ENCODE measurements around the gene ARL11. TPM values are rescaled to one million over a fixed set of nuclear protein-coding genes. Genes with fewer than 3 reads are reported as not detected.

The ARL11 gene
- total RNA-seq, 2 experiments from 2014 or later = 0.97 to 1.1 TPM

DNA sequence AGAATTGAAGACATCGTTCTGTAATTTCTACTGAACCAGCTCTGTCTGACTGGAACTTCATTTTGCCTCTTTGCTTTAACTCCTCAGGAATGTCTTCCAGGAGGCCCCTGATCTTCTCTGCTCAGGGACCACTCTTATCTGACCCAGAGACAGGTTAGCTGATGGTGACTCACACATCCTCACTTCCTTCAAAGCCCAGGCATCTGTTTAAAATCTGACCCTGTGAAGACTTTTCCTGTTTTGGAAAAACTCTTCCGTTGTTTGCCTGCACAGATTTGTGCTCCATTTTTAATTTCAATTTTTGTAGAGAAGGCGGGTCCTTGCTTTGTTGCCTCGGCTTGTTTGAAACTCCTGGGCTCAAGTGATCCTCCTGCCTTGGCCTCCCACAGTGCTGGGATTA lies 1.6 kb downstream of the ARL11 start:
- H3K27me3 Mint-ChIP-seq = no peaks in the 10 kb centered on the region
- H3K9me3 Mint-ChIP-seq = no peaks in the 10 kb centered on the region
- no peak overlapping the region for H3K27ac Mint-ChIP-seq
- DNase-seq = no peak
- no peak overlapping the region for H3K4me3 Mint-ChIP-seq
- no peaks in the 10 kb centered on the region for H3K36me3 Mint-ChIP-seq
- peaks cover 7% of the 10 kb centered on the region for H3K4me1 Mint-ChIP-seq

DNA sequence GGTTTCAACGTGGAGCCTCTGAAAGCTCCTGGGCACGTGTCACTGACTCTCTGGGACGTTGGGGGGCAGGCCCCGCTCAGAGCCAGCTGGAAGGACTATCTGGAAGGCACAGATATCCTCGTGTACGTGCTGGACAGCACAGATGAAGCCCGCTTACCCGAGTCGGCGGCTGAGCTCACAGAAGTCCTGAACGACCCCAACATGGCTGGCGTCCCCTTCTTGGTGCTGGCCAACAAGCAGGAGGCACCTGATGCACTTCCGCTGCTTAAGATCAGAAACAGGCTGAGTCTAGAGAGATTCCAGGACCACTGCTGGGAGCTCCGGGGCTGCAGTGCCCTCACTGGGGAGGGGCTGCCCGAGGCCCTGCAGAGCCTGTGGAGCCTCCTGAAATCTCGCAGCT lies 2.3 kb downstream of the ARL11 start:
- Mint-ChIP-seq H3K36me3 (no peaks in the 10 kb centered on the region), H3K27ac (no peak overlapping the region)

DNA sequence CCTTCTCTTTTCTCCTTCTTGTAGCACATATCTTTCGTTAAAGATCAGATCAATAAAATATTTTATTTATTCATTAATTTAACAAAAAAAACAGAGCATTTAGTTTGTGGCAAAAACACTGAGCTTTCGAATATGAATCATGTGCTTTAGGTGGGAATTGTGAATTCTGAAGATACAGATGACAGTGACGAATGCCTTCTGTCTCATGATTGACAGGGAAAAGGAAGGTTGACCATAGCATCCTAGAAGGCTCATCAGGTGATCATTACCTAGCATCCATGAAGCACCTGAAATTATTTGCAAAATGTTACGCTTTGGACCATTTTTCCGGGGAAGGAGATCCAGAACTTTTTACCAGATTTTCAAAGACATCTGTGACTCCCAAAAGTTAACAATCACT lies 3.8 kb downstream of the ARL11 start:
- Mint-ChIP-seq H3K36me3 (no peaks in the 10 kb centered on the region), H3K27me3 (no peaks in the 10 kb centered on the region), H3K9me3 (no peaks in the 10 kb centered on the region), H3K27ac (no peak overlapping the region), H3K4me1 (peaks cover 10% of the 10 kb centered on the region), H3K4me3 (no peak overlapping the region)
- no peak for DNase-seq

More for the DNA sequence above, 2.3 kb downstream of the ARL11 start:
- no peak overlapping the region for H3K4me3 Mint-ChIP-seq
- H3K9me3 Mint-ChIP-seq = no peaks in the 10 kb centered on the region
- H3K27me3 Mint-ChIP-seq = no peaks in the 10 kb centered on the region
- peaks cover 10% of the 10 kb centered on the region for H3K4me1 Mint-ChIP-seq
- no peak for DNase-seq

GRCh38 chr13:49633710-49634109 lies 5.4 kb downstream of the ARL11 start:
- H3K27me3 Mint-ChIP-seq = no peaks in the 10 kb centered on the region
- no peak overlapping the region for H3K4me3 Mint-ChIP-seq
- H3K9me3 Mint-ChIP-seq = no peaks in the 10 kb centered on the region
- no peak overlapping the region for H3K27ac Mint-ChIP-seq
- H3K36me3 Mint-ChIP-seq = no peaks in the 10 kb centered on the region
- H3K4me1 Mint-ChIP-seq = peaks cover 6% of the 10 kb centered on the region
- no peak for DNase-seq

DNA sequence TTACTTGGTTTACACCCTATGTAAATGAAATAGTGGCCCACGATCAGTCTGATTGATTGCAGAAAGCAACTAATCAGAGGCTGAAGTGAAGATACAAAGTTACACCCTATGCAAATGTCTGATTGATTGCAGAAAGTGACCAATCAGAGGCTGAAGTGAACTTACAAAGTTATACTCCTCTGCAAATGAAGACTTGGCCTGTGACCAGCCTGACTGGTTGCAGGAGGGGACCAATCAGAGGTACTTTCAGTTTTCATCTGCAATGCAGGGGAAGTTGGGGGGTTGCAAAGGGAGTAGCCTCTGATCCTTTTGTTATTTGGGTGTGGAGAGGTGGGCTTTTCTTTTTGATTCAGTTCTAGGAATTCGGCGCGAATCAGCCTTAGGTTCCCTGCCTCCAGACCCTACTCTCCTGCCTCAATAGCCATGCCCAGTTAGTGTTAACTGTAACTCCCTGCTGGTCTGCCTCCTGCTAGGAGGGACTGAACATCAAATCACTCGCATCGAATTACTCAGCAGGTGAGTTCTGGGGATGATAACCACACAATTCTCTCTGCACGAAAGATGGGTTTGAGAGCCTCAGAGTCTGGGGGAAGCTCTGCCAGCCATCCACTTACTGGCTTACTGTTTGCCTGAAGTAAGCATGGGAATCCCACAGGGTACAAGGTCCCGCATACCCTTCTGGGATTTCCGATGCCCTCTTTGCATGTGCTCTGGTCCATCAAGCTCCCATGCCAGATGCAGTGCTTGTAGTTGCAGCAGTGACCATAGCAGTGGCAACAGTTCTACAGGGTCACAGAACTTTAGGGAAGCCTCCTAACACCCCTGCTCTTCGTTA lies 7.5 kb downstream of the ARL11 start:
- no peaks in the 10 kb centered on the region for H3K36me3 Mint-ChIP-seq
- peak; percentile 32 for DNase-seq
- H3K9me3 Mint-ChIP-seq = no peaks in the 10 kb centered on the region
- H3K27ac Mint-ChIP-seq = peak overlapping the region; percentile 68
- H3K4me3 Mint-ChIP-seq = peak overlapping the region; percentile 73
- no peaks in the 10 kb centered on the region for H3K27me3 Mint-ChIP-seq
- peaks cover 6% of the 10 kb centered on the region for H3K4me1 Mint-ChIP-seq

- H3K4me1 Mint-ChIP-seq = peaks cover 6% of the 10 kb centered on the region
- no peaks in the 10 kb centered on the region for H3K27me3 Mint-ChIP-seq
- no peak overlapping the region for H3K4me3 Mint-ChIP-seq
- H3K36me3 Mint-ChIP-seq = no peaks in the 10 kb centered on the region
- no peaks in the 10 kb centered on the region for H3K9me3 Mint-ChIP-seq
- H3K27ac Mint-ChIP-seq = no peak overlapping the region
- no peak for DNase-seq
Measured at GRCh38 chr13:49636705-49637104, 8.4 kb downstream of the ARL11 start.

- Mint-ChIP-seq H3K27me3 (no peaks in the 10 kb centered on the region), H3K36me3 (no peaks in the 10 kb centered on the region), H3K4me1 (peaks cover 7% of the 10 kb centered on the region), H3K27ac (no peak overlapping the region), H3K9me3 (no peaks in the 10 kb centered on the region), H3K4me3 (no peak overlapping the region)
- no peak for DNase-seq
Measured at GRCh38 chr13:49638030-49638743, 9.9 kb downstream of the ARL11 start.

- H3K4me1 Mint-ChIP-seq = peaks cover 7% of the 10 kb centered on the region
- H3K36me3 Mint-ChIP-seq = no peaks in the 10 kb centered on the region
- H3K27me3 Mint-ChIP-seq = no peaks in the 10 kb centered on the region
- no peaks in the 10 kb centered on the region for H3K9me3 Mint-ChIP-seq
- no peak overlapping the region for H3K4me3 Mint-ChIP-seq
- H3K27ac Mint-ChIP-seq = no peak overlapping the region
- no peak for DNase-seq
Measured at GRCh38 chr13:49638744-49639072, 10.4 kb downstream of the ARL11 start.

DNA sequence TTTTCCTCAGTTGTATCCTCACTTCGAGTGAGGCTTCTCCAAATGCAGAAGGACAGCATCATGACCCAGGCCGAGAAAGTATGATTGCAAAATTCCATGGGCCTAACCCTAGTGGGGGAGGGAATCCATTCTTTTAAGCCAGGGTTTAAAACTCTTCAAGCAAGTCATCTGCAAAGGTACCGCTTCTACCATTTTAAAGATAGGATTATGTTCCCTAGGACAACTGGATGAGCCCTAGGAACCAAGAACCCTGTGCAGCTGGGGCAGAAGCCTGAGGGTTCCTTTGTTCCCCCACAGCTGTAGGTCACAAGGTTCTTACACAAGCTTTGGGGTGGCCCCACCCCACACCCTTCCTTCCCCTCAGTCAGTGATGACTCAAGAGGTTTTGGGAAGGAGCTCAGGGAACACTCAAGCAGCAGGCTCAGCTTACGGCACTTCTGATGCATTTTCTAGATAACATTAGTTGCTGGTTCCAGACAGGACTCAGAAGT lies 13.5 kb downstream of the ARL11 start:
- no peak for DNase-seq
- H3K27ac Mint-ChIP-seq = no peak overlapping the region
- peaks cover 2% of the 10 kb centered on the region for H3K36me3 Mint-ChIP-seq
- no peaks in the 10 kb centered on the region for H3K27me3 Mint-ChIP-seq
- no peak overlapping the region for H3K4me3 Mint-ChIP-seq
- no peaks in the 10 kb centered on the region for H3K9me3 Mint-ChIP-seq
- H3K4me1 Mint-ChIP-seq = peaks cover 8% of the 10 kb centered on the region

GRCh38 chr13:49643035-49643646 lies 14.8 kb downstream of the ARL11 start:
- Mint-ChIP-seq H3K4me3 (no peak overlapping the region), H3K27ac (no peak overlapping the region), H3K4me1 (peaks cover 8% of the 10 kb centered on the region), H3K36me3 (peaks cover 2% of the 10 kb centered on the region), H3K27me3 (no peaks in the 10 kb centered on the region), H3K9me3 (no peaks in the 10 kb centered on the region)
- DNase-seq = no peak

GRCh38 chr13:49645451-49645850 lies 17.1 kb downstream of the ARL11 start:
- H3K27ac Mint-ChIP-seq = no peak overlapping the region
- peaks cover 2% of the 10 kb centered on the region for H3K36me3 Mint-ChIP-seq
- H3K27me3 Mint-ChIP-seq = no peaks in the 10 kb centered on the region
- H3K4me1 Mint-ChIP-seq = peaks cover 8% of the 10 kb centered on the region
- no peak overlapping the region for H3K4me3 Mint-ChIP-seq
- no peaks in the 10 kb centered on the region for H3K9me3 Mint-ChIP-seq
- DNase-seq = no peak

DNA sequence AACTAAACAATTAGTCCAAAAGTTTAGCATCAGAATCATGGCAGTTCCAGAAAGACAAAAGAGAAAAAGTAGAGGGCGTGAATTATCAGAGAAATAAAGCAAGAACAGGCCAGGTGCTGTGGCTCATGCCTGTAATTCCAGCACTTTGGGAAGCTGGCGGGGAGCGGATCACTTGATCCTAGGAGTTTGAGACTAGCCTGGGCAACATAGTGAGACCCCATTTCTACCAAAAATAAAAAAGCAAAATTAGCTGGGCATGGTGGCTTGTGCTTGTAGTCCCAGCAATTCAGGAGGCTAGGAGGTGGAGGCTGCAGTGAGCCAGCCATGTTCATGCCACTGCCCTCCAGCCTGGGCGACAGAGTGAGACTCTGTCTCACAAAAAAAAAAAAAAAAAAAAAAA lies 18.4 kb downstream of the ARL11 start:
- no peaks in the 10 kb centered on the region for H3K27me3 Mint-ChIP-seq
- peaks cover 2% of the 10 kb centered on the region for H3K36me3 Mint-ChIP-seq
- DNase-seq = no peak
- H3K4me1 Mint-ChIP-seq = peaks cover 8% of the 10 kb centered on the region
- no peak overlapping the region for H3K4me3 Mint-ChIP-seq
- no peak overlapping the region for H3K27ac Mint-ChIP-seq
- H3K9me3 Mint-ChIP-seq = no peaks in the 10 kb centered on the region

DNA sequence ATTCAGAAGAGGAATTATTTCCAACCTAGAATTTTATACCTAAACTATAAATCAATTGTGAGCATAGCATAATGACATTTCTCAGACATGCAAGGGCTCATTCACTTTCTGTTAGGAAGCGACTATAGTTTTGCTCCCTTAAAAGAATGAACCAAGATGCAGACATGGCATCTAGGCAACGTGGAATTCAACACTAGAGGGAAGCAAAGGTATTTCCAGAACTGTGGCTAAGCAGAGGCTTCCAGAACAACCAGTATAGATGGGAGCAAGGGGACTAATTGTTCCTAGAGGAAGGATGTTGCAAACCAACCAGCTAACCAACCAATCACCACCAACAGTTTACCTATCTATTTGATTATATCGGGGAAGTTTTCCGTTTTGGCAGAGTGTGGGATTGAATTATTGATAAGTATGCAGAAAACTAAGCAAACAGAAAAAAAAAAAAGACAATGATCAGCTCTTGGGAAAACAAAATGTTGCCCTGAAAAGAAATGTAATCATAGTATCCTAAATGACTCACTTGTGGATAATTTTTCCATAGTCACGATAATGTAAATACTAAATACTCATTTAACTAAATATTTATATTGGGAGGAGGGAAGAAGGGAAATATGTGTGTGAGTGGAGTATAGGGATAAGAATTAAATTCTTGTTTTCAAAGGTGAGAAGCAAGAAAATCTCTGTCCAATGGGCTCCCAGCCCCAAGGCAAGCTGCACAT lies 21.1 kb downstream of the ARL11 start:
- Mint-ChIP-seq H3K27me3 (no peaks in the 10 kb centered on the region), H3K9me3 (no peaks in the 10 kb centered on the region), H3K36me3 (peaks cover 2% of the 10 kb centered on the region), H3K4me1 (peaks cover 6% of the 10 kb centered on the region), H3K27ac (no peak overlapping the region), H3K4me3 (no peak overlapping the region)
- DNase-seq = no peak

DNA sequence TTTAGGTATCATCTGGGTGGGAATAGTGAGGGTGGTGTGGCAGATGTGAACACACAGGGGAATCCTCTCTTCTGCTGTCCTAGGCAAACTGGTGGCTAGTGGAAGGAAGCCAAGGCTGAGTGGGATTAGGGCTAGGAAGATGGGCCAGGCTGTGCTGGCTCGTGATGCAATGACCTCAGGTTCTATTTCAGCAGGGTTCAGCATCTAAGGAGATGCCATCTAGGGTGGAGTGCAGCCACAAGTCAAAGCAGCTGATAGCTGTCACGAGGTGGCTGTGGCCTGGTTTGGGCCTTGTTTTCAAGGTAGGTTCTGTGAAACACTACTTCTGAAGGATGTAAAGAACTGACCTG lies 21.6 kb downstream of the ARL11 start:
- Mint-ChIP-seq H3K9me3 (no peaks in the 10 kb centered on the region), H3K27me3 (no peaks in the 10 kb centered on the region)

More for the DNA sequence above, 21.6 kb downstream of the ARL11 start:
- Mint-ChIP-seq H3K4me1 (peaks cover 6% of the 10 kb centered on the region), H3K36me3 (peaks cover 2% of the 10 kb centered on the region), H3K4me3 (no peak overlapping the region), H3K27ac (no peak overlapping the region)
- no peak for DNase-seq

All from activated naive CD8-positive, alpha-beta T cell treated with anti-CD3 and anti-CD28 coated beads for 36 hours (primary cell).